ACHN (cell line): Measurements from ENCODE around the gene EPB41L5.
"Not testable (repeated sequence)": the region's sequence is repeated elsewhere in the genome, so short reads cannot be mapped to it uniquely, and the experiment has no call there.

ENCODE experiments used
- DNase-seq: peaks from one replicate; pipeline ENCODE4 v3.0.0-alpha.2; 2015
- in situ Hi-C: cut with HindIII; loops from 2 replicates; pipeline ENCODE4 v1.10.0; 2017; ENCODE audit warnings: low sequenced_read_pairs, low pct_ligation_motif_present, low pct_unique_long_range_greater_than_20kb

Gene EPB41L5

DNA sequence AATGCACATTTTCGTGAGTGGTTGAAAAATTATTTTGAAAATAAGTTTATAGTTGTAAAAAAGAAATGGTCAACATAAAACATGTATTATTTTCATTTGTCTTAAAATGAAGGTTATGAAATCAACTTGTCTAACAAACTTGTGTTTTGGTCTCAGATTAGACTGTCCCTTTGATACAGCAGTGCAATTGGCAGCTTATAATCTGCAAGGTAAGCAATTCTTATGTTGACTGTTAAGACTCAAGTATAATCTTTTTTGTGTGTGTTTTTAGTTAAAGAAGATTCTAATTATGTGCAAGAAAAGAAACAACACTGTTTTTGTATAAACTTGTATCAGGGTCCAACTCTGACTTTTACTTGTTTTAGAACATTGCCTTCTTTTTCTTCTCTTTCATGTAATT lies 62.7 kb downstream of the EPB41L5 start:
- DNase-seq = no peak
- in situ Hi-C loops = no loop called here

DNA sequence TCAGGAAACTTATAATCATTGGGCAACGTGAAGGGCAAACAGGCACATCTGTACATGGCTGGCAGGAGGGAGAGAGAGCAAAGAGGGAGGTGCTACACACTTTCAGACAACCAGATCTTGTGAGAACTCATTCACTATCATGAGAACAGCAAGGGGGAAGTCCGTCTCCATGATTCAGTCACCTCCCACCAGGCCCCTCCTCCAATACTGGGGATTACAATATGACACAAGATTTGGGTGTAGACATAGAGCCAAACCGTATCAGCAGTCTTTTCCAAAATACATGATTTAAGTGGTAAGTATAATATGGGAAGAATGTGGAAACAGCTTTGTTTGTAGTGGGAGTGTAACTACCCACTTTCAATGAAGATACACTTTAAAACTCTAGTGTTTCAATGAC lies 65.0 kb downstream of the EPB41L5 start:
- in situ Hi-C loops = no loop called here
- DNase-seq = no peak

DNA sequence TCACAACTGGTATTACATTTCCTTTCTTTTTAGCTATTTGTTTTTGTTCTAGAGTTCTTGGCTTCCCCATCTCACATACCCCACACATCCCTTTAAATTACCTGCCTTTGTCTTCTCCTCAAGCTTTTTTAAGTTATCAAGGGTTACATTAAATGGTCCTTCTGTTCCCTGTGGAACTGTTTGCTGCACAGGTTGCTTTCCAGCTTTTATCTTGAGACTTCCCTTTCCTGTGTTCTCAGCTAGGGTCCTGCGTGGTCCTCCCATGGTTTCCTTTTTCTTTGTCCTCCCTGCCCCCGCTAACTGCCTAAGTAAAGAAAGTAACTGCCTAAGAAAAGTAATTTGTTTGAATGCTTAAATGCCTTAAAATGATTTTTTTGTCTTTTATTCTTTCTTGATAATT lies 66.8 kb downstream of the EPB41L5 start:
- in situ Hi-C loops = no loop called here
- DNase-seq = no peak

DNA sequence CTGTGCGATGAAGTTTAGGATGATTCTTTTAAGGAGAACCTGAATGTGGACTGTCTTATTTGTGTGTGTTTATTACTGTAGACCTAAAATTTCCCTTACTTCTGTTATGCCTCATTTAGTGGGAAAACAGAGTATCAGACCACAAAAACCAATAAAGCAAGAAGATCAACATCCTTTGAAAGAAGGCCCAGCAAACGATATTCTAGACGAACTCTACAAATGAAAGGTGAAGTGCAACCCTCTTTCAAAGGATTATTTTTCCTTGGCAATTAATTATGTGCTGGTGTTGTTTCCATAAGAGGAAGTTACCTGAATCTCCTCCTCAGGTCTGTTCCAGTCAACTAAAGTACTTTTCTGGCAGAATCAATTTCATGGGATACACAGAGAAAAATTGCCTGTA lies 78.6 kb downstream of the EPB41L5 start:
- in situ Hi-C loops = no loop called here
- no peak for DNase-seq

DNA sequence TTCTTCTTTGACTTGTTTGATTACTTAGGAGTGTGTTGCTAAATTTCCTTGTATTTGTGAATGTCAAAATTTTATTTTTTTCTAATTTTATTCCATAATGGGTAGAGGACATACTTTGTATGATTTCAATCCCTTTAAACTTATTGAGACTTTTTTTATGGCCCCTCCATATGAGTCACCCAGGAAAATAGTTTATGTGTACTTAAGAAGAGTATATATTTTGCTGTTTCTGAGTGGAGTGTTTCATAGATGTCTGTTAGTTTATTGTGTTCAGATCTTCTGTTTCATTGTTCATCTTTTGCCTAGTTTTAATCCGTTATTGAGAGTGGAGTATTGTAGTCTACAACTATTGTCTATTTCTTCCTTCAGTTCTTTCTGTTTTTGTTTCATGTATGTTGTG lies 81.9 kb downstream of the EPB41L5 start:
- DNase-seq = no peak
- in situ Hi-C loops = no loop called here

DNA sequence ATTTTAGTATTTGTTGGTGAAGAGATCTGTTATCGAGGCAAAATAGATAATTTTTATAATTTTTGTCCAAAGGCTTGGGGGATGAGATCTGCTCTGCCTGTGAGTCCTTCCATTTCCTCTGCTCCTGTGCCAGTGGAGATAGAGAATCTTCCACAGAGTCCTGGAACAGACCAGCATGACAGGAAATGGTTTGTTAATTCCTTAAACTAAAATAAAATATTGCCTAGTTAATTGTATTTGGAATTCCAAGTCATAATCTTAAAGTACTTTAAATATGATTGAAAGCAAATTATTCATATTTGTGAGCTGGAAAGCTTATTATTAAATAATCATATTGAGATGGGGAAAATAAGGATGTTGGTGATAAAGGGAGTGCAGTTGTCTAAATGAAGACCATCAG lies 87.8 kb downstream of the EPB41L5 start:
- DNase-seq = no peak
- in situ Hi-C loops = no loop called here

DNA sequence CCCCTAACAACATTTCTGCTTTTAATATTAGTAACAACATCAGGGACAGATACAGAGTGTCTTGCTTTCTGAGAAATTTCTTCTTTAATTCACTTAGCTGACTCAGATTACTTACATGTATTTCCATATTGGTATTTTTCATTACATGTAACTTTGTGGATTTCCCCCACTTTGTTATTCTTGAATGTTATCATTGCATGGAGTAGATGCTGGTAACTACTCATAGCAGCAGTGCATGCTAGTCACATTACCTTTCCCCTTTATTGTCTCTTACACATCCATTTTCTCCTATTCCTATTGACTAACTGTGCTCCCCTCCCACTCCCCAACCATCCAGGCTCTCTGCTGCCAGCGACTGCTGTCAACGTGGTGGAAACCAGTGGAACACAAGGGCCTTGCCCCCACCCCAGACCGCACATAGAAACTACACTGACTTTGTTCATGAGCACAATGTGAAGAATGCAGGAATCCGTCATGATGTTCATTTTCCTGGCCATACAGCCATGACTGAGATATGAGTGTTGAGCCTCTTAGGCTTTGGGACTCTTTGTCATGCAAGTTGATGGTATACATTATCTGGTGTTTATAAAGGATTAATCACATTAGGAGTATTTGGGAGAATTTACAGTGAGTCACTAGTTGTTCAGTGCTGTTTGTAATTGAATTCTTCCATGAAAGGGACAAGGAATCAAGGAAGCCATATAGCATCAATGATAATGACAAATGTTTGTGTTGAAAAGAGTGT lies 91.0 kb downstream of the EPB41L5 start:
- no peak for DNase-seq
- in situ Hi-C loops = no loop called here

DNA sequence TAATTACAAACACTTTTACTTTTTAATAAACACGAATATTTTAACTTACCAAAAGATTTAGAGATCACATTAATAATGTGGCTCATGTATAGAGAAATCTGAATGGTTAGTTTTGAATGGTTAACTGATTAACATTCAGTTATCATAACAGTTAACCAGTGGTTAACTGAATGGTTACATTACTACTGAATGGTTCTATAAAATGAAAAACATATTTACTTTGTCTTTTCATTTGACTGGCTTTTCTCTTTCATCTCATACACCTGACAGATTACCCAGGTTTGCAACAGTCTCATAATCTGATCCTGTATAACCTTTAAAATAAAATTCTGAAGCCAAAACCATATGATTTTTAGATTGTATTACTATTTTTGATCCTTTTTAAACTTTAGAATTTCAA lies 91.9 kb downstream of the EPB41L5 start:
- no peak for DNase-seq
- in situ Hi-C loops = no loop called here

DNA sequence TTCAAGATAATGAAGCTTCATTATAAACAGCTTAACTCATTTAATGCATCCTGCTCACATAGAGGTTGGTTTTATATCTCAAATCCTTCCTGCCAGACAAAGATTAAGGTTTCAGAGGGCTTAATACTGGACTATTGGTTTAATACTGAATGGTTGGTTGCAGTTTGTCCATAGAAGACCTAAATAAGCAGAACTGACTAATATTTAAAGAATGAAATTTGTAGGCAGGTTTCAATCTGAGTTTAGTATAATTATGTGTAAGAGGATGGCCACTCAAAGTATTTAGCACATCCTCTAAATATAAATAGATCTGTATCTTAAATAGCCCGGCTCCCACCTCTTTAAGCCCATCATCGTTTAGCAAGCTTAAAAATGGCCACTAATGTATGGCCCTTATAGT lies 92.5 kb downstream of the EPB41L5 start:
- DNase-seq = no peak
- in situ Hi-C loops = no loop called here

DNA sequence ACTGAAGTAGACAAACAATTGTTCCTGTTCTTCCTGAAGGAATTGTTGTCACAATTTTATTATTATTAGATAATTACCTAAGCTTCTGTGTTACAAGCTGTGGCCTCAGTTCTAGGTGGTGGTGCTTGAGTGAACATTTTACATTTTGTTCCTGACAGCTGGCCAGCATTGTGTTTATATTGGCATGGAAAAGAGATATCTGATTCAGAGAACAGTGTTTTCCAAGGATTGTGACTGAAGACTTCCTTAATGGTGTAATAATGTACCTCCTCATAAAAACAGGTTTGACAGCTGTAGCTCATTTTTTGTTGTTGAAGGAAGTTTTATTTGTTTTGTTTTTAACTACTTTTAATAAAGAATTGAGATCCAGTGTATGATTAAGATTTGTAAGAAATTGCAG lies 95.2 kb downstream of the EPB41L5 start:
- in situ Hi-C loops = no loop called here
- DNase-seq = no peak

DNA sequence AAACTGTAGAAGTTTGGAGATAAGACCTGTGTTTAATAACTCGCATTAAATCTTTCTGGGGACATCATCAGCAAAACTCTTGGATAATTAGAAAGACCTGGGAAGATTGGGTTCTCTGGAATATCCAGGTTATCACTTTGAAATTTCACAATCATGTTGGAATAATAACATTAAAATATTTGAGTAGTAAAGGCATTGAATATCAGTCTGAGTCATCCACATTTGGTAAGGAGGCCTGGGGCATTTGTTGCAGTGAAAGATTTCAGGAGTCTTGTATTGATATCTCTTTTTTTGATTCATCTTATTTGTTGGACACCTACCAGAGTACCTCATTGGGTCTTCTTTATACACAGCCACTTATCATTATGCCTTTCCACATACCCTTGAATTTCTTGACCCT lies 95.9 kb downstream of the EPB41L5 start:
- in situ Hi-C loops = no loop called here

DNA sequence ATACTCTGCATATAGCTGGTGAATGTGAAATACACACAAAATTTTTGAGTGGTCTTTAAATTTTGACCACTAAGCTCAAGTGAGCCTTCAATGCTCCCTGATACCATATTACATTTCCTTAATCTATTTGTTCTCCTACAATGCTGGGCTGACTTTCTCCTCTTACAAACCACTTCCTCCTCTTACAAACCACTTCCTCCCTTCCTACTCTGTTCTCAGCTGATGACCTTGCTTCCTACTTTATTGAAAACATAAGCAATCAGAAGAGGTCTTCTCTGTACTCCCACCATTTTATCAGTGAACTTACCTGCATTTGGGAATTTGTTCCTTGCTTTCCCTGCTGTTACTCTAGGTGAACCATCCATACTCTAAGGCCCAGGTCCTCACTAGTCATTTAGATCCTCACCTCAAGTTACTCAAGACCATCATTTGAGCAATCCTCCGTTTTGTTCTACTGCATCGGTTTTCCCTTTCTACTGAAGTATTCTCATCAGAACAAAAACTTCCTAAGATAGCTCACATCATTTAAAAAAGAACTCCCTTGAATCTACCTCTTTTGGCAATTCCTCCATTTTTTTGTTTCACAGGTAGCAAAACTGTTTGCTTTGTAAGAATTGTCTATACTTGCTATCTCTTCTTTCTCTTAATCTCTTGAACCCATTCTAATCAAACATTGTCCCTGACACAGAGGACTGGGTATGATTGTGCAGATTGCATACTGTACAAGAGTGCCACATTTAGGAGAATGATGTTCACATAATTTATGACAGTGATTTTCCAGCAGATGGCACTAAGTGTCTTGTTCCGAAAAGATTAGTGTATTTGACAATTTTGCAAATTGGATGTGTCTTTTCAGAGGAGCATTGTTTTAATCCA lies 96.5 kb downstream of the EPB41L5 start:
- DNase-seq = peak; percentile 58
- in situ Hi-C loops = no loop called here

More for the DNA sequence above, 95.9 kb downstream of the EPB41L5 start:
- DNase-seq = no peak

DNA sequence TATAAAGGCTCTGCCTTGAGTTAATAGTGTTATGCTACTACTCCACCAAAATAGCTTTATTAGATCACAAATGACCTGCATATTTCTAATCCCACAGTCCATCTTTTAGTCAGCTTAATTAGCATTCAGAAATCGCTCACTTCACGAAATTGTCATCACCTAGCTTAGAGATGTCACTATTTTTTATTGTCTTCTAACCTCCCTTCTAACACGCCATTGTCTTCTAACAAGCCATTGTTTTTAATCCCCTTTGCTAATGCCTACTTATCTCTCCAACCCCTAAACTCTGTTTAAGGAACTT lies 97.1 kb downstream of the EPB41L5 start:
- DNase-seq = no peak
- in situ Hi-C loops = no loop called here

DNA sequence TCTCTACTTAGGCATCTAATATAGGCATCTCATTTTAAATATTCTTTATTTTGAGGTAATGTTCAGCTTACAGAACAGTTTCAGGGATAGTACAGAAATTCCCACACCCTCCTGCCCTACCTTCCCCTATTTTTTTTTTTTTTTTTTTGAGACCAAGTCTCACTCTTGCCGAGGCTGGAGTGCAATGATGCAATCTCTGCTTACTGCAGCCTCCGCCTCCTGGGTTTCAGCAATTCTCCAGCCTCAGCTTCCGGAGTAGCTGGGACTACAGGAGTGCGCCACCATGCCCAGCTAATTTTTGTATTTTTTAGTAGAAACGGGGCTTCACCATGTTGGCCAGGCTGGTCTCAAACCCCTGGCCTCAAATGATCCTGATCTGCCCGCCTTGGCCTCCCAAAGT lies 97.6 kb downstream of the EPB41L5 start:
- DNase-seq = no peak
- in situ Hi-C loops = no loop called here

DNA sequence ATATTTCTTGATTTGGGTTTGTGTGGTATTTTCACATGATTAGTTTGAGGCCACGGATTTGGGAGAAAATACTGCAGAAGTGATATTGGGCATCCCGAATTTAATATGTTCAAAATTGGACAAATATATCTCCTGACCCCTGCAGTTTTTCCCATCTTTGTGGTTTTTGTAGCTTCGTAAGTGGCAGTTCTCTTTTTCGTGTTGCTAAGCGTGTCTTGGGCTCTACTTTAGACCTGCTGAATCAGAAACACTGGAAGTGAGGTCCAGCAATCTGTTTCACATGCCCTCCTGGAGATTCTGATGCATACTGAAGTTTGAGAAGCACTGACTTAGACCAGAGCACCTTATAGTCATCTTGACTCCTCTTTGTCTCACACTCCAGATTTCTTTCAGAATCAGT lies 98.3 kb downstream of the EPB41L5 start:
- DNase-seq = no peak
- in situ Hi-C loops = no loop called here

DNA sequence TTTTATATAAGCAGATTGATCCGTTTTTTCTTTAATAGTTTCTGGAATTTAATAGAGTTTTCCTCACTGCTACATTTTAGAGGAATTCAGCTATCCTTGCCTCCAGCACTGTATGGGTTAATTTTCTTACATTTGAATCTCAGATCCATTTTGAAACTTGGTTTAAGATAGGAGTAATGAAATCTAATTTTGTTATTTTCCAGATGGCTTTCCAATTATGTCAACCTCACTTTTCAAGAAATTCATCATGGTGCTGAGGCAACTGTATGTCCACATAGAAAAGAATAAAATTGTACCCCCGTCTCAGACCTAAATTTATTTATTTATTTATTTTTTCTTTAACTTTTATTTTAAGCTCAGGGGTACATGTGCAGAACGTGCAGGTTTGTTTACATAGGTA lies 105.1 kb downstream of the EPB41L5 start:
- in situ Hi-C loops = no loop called here
- no peak for DNase-seq

DNA sequence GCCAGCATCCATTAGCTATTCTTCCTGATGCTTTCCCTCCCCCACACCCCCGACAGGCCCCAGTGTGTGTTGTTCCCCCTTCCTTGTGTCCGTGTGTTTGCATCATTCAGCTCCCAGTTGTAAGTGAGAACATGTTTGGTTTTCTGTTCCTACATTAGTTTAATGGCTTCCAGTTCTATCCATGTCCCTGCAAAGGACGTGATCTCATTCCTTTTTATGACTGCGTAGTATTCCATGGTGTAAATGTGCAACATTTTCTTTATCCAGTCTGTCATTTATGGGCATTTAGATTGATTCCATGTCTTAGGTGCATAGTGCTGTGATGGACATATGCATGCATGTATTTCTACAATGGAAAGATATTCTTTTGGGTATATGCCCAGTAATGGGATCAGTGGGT lies 105.6 kb downstream of the EPB41L5 start:
- in situ Hi-C loops = no loop called here
- DNase-seq = no peak

DNA sequence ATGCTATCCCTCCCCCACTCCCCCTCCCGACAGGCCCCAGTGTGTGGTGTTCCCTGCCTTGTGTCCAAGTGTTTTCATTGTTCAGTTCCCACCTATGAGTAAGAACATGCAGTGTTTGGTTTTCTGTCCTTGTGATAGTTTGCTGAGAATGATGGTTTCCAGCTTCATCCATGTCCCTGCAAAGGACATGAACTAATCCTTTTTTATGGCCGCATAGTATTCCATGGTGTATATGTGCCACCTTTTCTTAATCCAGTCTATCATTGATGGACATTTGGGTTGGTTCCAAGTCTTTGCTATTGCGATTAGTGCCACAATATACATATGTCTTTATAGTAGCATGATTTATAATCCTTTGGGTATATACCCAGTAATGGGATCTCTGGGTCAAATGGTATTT lies 108.5 kb downstream of the EPB41L5 start:
- DNase-seq = not testable (repeated sequence)

DNA sequence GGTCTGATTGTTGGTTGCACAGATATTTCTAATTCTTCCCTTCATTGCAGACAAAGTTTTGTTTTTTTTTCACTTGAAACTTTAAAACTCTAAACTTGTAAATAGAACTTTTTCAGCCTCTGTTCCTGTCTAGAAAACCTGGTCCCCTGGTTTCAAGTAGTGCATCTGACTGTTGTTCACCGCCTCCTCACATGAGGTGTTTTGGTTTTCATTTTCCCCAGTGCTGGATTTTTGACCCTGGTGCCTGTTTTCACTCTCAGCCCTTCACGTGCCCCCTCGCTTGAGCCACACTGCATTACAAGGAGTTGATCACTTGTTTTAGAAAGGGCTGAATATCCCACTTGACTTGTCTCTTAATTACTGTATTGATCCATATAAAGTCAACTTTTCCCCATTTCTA lies 110.2 kb downstream of the EPB41L5 start:
- no peak for DNase-seq
- in situ Hi-C loops = no loop called here

More for the DNA sequence above, 108.5 kb downstream of the EPB41L5 start:
- in situ Hi-C loops = not testable (repeated sequence)

DNA sequence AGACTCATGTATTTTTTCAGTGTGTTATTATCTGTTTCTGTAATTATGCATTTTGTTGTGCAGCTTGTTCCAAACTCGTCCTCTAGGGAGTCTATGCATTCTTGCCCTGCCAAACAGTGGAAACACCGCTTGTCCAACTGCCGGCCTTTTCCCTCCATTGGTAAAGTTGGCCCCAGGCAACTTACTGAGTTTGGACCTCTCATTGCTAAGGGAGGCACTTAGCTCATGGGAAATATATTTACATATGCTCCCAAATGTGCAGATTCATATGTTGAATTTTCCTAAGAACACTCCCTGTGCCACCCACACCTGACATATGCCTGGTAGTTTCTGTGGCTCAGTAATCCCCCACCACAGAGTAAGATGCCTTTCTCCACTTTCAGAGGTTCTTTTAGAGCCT lies 112.3 kb downstream of the EPB41L5 start:
- in situ Hi-C loops = no loop called here

More for the DNA sequence above, 112.3 kb downstream of the EPB41L5 start:
- no peak for DNase-seq
